OCI-LY1 (cell line): ENCODE results near the gene FHIP1A.

Experiments
- CTCF ChIP-seq: fragments of 200-600 bp; sonication (generic), shearing (Covaris generic); IDR thresholded peaks from 2 replicates; pipeline ENCODE4 v1.5.1; 2017; ENCODE audit warnings: mild to moderate bottlenecking, antibody characterized with exemption, low read length, moderate library complexity, mixed read lengths
- EZH2 ChIP-seq: fragments of 200-600 bp; sonication (generic), shearing (Covaris generic); IDR thresholded peaks from 2 replicates; pipeline ENCODE4 v1.8.0; 2017; ENCODE audit warnings: borderline replicate concordance, mixed run types, mild to moderate bottlenecking, antibody characterized with exemption, low read length, moderate library complexity, mixed read lengths

GRCh38 chr4:151418385-151418784, 9.4 kb downstream of the FHIP1A start:
- TF ChIP-seq CTCF (no peak), EZH2 (no peak)
